22Rv1 (cell line): ENCODE measurements around the gene MYL4.

Experiments used
- ZFX ChIP-seq: fragments of 450-650 bp; IDR thresholded peaks from 2 replicates; pipeline ENCODE4 v1.6.1; 2017; ENCODE audit warnings: antibody characterized with exemption, borderline replicate concordance
- TF ChIP-seq, protein P1 (sequence below): fragments of 450-650 bp; IDR thresholded peaks from 2 replicates; pipeline ENCODE4 v1.5.1; 2017; ENCODE audit warnings: mild to moderate bottlenecking

DNA sequence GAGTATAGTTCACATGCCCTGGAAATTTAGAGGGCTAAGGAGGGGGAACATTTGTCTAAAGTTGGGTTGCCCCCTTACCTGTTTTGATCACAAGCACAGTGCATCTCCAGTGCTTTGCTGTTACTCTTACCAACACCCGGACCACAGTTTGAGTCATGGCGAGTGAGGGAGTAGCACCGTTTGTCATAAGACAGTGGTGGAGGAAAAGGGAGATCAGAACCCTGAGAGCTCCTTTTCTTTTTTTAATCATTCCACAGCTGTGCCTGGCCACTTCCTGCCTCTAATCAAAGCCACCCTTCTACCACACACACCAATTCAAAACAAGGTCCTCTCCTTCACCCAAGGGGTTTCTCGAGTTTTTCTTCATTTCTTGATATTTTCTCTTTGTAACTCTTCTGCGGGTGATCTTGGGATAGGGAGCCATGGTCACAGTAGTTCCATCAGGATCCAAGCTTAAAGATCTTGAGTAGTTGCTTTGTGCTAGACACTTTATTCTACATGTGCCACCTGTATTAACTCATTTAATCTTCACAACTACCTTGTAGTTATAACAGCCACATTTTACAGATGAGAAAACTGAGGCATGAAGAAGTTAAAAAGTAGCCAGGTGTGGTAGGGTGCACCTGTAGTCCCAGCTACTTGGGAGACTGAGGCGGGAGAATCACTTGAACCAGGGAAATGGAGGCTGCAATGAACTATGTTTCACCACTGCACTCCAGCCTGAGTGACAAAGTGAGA lies 5.0 kb upstream of the MYL4 start:
- TF ChIP-seq, protein P1, sequence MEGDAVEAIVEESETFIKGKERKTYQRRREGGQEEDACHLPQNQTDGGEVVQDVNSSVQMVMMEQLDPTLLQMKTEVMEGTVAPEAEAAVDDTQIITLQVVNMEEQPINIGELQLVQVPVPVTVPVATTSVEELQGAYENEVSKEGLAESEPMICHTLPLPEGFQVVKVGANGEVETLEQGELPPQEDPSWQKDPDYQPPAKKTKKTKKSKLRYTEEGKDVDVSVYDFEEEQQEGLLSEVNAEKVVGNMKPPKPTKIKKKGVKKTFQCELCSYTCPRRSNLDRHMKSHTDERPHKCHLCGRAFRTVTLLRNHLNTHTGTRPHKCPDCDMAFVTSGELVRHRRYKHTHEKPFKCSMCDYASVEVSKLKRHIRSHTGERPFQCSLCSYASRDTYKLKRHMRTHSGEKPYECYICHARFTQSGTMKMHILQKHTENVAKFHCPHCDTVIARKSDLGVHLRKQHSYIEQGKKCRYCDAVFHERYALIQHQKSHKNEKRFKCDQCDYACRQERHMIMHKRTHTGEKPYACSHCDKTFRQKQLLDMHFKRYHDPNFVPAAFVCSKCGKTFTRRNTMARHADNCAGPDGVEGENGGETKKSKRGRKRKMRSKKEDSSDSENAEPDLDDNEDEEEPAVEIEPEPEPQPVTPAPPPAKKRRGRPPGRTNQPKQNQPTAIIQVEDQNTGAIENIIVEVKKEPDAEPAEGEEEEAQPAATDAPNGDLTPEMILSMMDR = no peak
- TF ChIP-seq ZFX = no peak
